ENCODE measurements around the gene HSD17B11.
"Not testable (repeated sequence)": the region's sequence is repeated elsewhere in the genome, so short reads cannot be mapped to it uniquely, and the experiment has no call there.

HSD17B11 gene

GRCh38 chr4:87354168-87355102, 36.6 kb downstream of the HSD17B11 start:
- DNase-seq: no peak

DNA sequence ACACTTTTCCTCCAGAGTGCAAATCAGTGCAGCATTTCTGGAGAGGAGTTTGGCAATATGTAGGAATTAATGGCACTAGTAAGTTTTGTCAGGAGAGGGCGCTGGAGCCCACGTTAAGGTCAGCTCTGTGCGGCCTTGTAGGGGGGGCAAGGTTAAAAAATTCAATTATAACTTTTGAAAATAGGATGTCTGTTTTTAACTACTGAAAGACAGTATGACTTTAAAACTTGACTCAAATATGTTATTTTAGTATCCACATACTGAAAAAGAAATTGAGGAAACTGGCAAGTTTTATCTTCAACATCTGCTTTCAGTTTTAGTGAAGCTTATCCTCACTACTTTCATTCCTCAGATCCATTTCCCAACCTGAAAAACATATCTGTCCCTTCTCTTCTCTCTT, 37.4 kb downstream of the HSD17B11 start:
- DNase-seq: no peak

DNA sequence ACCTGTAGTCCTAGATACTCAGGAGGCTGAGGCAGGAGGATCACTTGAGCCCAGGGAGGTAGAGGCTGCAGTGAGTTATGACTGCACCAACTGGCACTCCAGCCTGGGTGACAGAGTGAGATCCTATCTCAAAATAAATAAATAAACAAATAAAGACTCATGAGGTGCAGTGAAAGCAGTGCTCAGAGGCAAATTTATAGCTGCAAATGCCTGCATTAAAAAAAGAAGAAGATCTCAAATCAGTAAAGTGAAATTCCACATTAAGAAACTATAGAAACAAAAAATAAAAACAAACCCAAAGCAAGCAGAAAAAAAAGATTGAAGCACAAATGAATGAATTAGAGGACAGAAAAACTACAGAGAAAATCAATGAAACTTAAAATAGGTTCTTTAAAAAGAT, 45.8 kb downstream of the HSD17B11 start:
- DNase-seq: no peak

DNA sequence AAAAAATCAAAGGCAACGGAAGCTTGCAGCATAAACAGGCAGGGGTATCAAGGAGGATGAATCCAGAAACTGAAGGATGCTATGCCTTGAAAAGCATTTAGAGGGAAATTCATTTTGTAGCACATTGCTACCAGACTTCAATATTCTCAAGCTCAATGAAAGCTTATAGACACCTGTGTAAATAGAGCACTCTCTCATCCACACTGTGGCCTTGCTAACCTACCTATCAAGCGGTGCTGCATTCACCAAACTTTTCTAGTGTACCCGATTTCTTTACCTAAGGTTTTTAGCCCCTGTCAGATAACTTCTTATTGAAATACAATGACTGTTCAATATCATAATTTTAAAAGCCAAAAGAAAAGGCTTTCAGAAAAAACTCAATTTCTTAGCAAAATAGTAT, 48.1 kb downstream of the HSD17B11 start:
- no peak for DNase-seq

GRCh38 chr4:87341954-87342635, 48.9 kb downstream of the HSD17B11 start:
- DNase-seq: not testable (repeated sequence)

DNA sequence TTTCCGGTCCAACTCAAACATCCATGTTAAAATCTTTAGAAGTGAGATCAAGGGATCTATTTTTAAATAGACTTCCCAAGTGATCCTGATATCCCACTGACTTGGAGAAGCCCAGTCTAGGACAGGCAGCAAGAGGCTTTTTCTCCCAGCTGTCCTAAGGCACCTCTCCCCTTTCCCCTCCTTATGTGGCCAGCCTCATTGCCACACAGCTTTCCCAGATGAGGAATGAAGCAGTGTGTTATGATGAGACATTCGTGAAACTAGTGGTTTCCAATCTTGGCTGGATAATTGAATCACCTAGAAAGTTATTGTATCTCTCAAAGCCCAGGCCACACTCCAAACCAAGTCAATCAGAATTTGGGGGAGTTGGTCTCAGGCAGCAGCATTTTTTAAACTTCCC, 51.5 kb downstream of the HSD17B11 start:
- no peak for DNase-seq

- DNase-seq: no peak
Measured at GRCh38 chr4:87337361-87337760, 53.6 kb downstream of the HSD17B11 start.

DNA sequence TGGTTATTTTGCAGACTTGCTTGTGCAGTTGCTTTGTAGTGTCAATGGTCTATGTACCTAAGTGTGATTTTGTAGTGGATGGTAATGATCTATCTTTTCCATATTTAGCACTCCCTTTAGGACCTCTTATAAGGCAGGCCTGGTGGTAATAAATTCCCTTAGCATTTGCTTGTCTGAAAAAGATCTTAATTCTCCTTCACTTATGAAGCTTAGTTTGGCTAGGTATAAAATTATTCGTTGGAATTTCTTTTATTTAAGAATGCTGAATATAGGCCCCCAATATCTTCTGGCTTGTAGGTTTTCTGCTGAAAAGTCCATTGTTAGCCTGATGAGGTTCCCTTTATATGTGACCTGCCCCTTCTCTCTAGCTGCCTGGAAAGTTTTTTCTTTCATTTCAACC, 57.7 kb downstream of the HSD17B11 start:
- no peak for DNase-seq

GRCh38 chr4:87330761-87331160, 60.2 kb downstream of the HSD17B11 start:
- no peak for DNase-seq

DNA sequence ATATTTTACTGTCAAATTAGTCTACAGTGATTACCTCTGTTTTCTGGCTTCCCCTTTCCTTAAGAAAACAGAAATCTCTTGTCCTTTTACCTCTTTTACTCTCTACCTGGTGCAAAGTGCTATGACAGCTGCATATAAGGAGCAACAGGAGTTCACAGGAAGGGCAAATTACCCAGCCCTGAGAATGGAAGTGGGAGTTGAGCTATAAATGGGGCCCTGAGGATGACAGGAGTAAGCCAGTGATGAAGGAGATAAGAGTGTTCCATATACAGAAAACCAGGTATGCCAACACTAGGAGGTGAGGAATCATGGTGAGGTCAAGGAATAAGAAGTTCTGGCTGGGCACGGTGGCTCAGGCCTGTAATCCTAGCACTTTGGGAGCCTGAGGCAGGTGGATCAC, 63.9 kb downstream of the HSD17B11 start:
- DNase-seq: no peak

DNA sequence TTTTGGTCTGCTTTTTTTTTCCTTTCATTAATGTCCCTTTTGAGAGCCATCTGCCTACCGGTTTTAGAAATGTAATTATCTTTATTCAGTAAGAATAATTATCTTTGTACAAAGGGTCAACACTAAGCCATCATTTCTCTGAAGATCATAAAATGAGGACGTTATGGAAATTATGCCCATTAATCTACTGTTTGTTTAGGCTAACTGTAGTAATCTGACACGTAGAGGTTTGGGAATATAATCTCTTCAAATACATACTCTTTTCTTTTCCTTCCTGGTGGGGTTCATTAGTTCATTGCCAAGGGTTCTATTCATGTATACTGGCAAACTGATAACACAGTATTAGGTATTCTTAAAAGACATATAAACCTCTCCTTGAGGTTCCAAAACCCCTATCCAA, 64.5 kb downstream of the HSD17B11 start:
- DNase-seq: no peak

DNA sequence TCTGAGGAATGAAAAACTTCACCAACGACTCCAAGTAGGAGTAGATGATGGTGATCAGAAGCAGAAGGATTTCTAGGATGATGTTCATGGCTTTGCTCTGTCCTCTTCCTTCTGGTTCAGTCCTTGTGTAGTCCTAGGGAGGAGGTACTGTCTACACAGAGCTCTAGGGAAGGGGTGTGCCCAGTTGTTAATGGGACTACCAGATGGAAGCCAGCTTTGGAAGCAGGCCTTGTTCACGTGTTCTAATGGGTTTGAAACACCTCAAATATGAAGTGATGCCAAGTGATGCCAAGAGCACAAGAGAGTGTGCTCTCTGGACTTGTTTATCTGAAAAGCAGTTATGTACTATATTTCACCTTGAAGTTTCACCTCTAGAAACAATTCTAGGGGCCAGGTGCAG, 68.2 kb downstream of the HSD17B11 start, which contains the start of gene HSD17B13:
Gene HSD17B13 (minus strand): TSS at position 129 of the 400 bp plus-strand sequence. CDS start 41 bp downstream, at position 88.
- DNase-seq: no peak

DNA sequence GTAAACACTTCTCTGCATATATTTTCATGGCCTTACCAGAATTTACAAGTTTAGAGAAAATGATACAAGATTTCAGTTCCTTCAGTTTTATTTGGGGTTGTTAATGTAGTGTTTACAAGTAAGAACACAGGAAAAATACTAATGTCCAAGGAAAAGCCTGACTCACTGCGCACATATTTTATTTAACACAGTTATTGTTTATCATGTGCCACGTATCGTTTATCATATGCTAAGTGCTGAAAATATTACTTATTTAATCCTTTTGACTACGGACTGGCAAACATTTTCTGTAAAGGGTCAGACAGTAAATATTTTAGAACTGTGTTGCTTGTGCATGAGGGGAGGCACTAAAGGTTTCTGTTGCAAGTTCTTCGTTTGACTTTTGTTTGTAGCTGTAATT, 69.1 kb downstream of the HSD17B11 start:
- no peak for DNase-seq

DNA sequence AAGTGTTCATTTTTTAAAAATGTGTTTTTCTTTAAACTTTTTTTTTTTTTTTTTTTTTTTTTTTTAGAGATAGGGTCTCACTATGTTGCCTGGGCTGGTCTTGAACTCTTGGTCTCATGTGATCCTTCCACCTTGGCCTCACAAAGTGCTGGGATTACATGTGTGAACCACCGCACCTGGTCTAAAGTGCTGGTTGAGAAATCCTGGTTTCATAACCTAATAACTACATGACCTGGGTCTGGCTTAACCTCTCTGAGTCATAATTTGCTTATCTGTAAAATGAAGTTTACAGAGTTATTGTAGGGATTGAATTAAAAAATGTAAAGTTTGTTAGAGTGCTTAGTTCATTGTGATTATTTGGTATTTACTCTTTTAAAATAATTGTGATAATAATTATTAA, 73.5 kb downstream of the HSD17B11 start:
- DNase-seq: no peak

DNA sequence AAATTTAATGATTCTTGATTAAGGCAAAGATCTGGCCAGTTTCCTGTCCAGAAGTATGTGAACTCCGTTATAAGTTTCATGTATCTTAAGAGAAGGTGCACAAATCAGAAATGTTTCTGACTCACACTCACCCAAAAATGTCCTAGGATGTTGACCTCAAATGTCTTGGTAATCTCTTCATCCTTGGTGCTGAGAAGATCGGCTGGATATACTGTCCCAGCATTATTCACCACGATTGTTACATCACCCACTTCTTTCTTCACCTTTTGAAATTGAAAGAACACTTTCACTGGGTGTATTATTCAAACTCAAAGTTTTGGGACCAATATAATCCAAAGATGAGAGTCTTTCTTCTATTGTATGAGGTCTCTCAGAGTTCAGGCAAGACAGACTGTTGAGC, 74.0 kb downstream of the HSD17B11 start:
- no peak for DNase-seq

- not testable (repeated sequence) for DNase-seq
Measured at GRCh38 chr4:87315000-87315399, 76.0 kb downstream of the HSD17B11 start.

DNA sequence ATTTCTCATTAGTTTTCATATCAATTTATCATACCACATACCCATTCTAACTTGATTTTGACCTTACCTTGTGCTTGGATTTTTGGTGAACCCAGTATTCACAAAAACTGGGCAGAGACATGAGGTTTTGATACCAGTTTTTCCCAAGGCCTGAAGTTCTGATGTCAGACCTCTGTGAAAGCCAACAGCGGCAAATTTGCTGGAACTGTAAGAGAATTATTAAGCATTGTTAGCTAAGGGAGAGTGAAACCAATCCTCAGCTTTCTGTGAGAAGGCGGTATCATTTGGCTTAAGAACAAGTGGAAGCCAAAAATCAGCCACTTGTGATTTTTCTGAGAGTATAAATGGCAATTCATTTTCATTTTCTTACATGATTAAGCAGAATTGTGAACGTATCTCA, 77.2 kb downstream of the HSD17B11 start:
- no peak for DNase-seq

DNA sequence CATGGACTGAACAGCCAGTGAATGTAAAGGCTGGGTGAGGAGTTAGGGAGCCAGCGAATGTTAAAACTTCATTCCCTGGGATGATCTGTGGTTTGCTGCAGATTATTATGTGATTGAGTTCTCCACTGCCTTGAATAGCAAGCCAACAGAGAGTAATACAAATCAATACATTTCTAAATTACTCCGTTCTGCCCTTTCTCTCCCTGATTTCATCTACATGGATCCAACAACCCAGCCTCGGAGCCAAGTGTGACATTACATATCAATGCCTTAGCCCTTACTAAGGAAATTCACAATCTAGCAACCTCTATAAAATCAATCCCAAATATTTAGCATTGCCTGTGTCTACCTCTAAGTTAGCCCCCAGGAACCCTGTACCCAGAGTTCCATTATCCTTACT, 79.3 kb downstream of the HSD17B11 start:
- no peak for DNase-seq

DNA sequence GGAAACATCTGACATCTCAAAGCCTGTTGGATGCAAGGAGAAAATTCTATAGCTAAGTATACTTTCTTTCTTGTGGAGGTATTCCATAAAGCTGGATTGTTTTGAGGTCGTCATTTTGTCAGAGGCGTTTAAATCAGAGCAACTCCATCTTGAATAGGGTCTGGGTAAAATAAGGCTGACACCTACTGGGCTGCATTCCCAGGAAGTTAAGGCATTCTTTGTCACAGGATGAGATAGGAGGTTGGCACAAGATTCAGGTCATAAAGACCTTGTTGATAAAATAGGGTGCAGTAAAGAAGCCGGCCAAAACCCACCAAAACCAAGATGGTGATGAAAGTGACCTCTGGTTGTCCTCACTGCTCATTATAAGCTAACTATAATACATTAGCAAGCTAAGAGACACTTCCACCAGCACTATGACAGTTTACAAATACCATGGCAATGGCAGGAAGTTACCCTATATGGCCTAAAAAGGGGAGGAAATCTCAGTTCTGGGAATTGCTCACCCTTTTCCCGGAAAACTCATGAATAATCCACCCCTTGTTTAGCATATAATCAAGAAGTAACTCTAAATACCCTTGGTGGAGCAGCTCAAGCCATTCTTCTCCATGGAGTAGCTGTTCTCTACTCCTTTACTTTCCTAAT, 80.2 kb downstream of the HSD17B11 start:
- no peak for DNase-seq

DNA sequence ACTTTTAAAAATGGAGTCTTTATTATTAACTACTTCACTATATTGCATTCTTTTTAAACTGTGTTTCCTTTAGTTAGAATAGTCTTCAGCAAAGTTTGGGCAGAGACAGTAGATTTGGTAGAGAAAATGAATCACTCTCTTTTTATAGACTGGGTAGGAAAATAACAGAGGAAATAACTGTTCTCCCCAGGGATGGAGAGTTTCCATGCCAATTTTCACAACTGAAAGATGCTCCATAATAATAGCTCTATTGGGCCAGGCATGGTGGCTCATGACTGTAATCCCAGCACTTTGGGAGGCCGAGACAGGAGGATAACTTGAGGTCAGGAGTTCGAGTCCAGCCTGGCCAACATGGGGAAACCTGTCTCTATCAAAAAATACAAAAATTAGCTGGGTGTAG, 81.4 kb downstream of the HSD17B11 start:
- no peak for DNase-seq

GRCh38 chr4:87306056-87306455, 84.9 kb downstream of the HSD17B11 start:
- no peak for DNase-seq

GRCh38 chr4:87305562-87305961, 85.4 kb downstream of the HSD17B11 start:
- no peak for DNase-seq

DNA sequence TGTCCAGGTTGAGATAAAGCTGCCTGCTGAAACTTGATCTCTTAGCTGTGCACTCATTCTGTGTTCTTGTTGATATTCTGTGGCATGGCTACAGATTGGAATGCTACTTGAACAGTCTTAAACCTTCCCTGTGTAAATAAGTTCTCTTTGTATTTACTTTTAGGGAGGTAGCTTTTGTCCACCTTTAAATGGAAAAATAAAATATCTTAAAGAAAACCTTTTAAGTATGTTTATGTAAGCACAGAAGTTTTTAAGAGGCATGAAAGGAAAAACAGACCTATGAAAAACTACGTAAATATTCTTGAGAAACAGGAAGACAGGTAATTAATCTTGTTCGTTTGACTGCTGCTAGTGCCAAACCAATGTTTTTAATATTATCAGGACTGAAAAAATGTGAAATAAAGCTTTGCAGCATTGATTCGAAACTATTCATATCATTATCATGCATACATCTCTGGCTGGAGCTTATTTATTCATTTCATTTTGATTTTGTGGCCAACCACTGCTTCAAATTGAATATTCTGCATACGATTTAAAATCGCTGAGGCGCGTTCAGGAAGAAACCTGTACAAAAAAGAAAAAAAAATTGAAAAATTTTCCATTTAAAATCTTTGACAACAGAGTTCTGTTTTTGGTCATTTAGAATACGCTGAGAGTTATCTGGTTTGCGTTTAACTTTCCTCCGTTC, 86.1 kb downstream of the HSD17B11 start:
- DNase-seq: no peak
